Suprapubic skin (tissue), 3 donors: ENCODE measurements around the gene FDPS.

Source experiments
- CTCF ChIP-seq, 2 donors: fragments of 200-600 bp in 1 of 2; fragments of 450-650 bp in 1 of 2; sonication (generic) in 1 of 2; IDR thresholded peaks; one replicate each; pipeline ENCODE4 v1.5.1; 2016 to 2019; ENCODE audit warnings: antibody characterized with exemption in 2 of 2, mild to moderate bottlenecking in 1 of 2, moderate library complexity in 1 of 2
- EP300 ChIP-seq: sonication (generic); formaldehyde crosslinking; IDR thresholded peaks from one replicate; pipeline ENCODE4 v1.6.1; 2017; ENCODE audit warnings: antibody characterized with exemption

- TF ChIP-seq CTCF (IDR thresholded peaks at IDR 0.05) = peak; percentile 85 to 96
- TF ChIP-seq EP300 = no peak
Observed at GRCh38 chr1:155322953-155323728, 14.5 kb downstream of the FDPS start.
